Measurements from ENCODE around the gene S100Z. TPM values are rescaled to one million over a fixed set of nuclear protein-coding genes. Genes with fewer than 3 reads are reported as not detected.

The S100Z gene
- total and polyA plus RNA-seq, 9 of the 15 experiments (the other 6 are each of a cell fraction or from before 2014, with no cell fraction given) = 0.15 to 0.42 (median 0.20) TPM; not detected in 6

- in situ Hi-C loops (cut with MboI) = loop anchor here (5.0 kb wide), 1 partner anchor 151 kb away; no protein-coding TSS in a partner anchor
- WGBS (ENCODE audit: insufficient coverage, low coverage, missing lambda C conversion rate) = 42% methylated on average over 2 of the region's 2 CpGs
Measured at GRCh38 chr5:76866503-76866902, 16.7 kb downstream of the S100Z start.

More at GRCh38 chr5:76866503-76866902, 16.7 kb downstream of the S100Z start:
- Histone ChIP-seq H3K4me3 (no peak overlapping the region), H3K4me1 (replicated peaks in 1 of 2; ENCODE audit: control insufficient read depth in 2 of 2, insufficient read depth in 2 of 2, low read length in 2 of 2) (no peaks in the 10 kb centered on the region), H3K36me3 (ENCODE audit: control insufficient read depth, insufficient read depth, low read length) (no peaks in the 10 kb centered on the region), H3K27me3 (ENCODE audit: control insufficient read depth in 2 of 2, insufficient read depth in 2 of 2, low read length in 2 of 2) (no peaks in the 10 kb centered on the region), H3K79me2 (ENCODE audit: control insufficient read depth, insufficient read depth, low read length) (no peaks in the 10 kb centered on the region), H3K9ac (ENCODE audit: insufficient read depth in 1 of 2, low read depth in 2 of 2, low read length in 2 of 2) (no peak overlapping the region), H3K27ac (ENCODE audit: extremely low read depth, low read depth, low read length) (no peak overlapping the region), H3K9me3 (replicated peaks; ENCODE audit: control insufficient read depth, insufficient read depth, low read depth, low read length) (no peaks in the 10 kb centered on the region), H4K20me1 (replicated peaks; ENCODE audit: control insufficient read depth, insufficient read depth, low read length) (no peaks in the 10 kb centered on the region), H3K4me2 (ENCODE audit: insufficient read depth, low read length) (no peak overlapping the region), H3K9me1 (ENCODE audit: control insufficient read depth, insufficient read depth, low read length) (no peaks in the 10 kb centered on the region), H2AFZ (ENCODE audit: low read depth, low read length) (no peak overlapping the region)
- ATAC-seq = no peak
- TF ChIP-seq KDM2B (CRISPR knock-in tag; IDR thresholded peaks at IDR 0.05) (no peak), FOXJ3 (CRISPR knock-in tag; IDR thresholded peaks at IDR 0.05) (no peak), IRF2 (CRISPR knock-in tag; IDR thresholded peaks at IDR 0.05) (no peak), GATAD2B (IDR thresholded peaks at IDR 0.05; ENCODE audit: borderline replicate concordance) (no peak), NR3C1 (CRISPR knock-in tag; IDR thresholded peaks at IDR 0.05) (no peak), E2F1 (CRISPR knock-in tag; IDR thresholded peaks at IDR 0.05) (no peak), POLR3G (IDR thresholded peaks at IDR 0.05; ENCODE audit: extremely low read depth, insufficient read length, insufficient replicate concordance) (no peak), ELF4 (CRISPR knock-in tag; IDR thresholded peaks at IDR 0.05) (no peak), ZNF717 (CRISPR knock-in tag; IDR thresholded peaks at IDR 0.05) (no peak), ZNF561 (CRISPR knock-in tag; conservative IDR thresholded peaks at IDR 0.05) (no peak), ERF (CRISPR knock-in tag; IDR thresholded peaks at IDR 0.05) (no peak), NR2F6 (CRISPR knock-in tag; IDR thresholded peaks at IDR 0.05) (no peak), ZNF239 (CRISPR knock-in tag; IDR thresholded peaks at IDR 0.05) (no peak), ZNF232 (CRISPR knock-in tag; IDR thresholded peaks at IDR 0.05) (no peak), ZBTB26 (CRISPR knock-in tag; IDR thresholded peaks at IDR 0.05) (no peak), FOXK1 (CRISPR knock-in tag; IDR thresholded peaks at IDR 0.05; ENCODE audit: borderline replicate concordance) (no peak), PURB (CRISPR knock-in tag; IDR thresholded peaks at IDR 0.05; ENCODE audit: low read depth) (no peak), HDAC1 (IDR thresholded peaks at IDR 0.05) (no peak), RBBP5 (IDR thresholded peaks at IDR 0.05; ENCODE audit: borderline replicate concordance, insufficient read depth, low read length, poor library complexity, severe bottlenecking) (no peak)
- ChIA-PET CTCF (ENCODE audit: low intra/inter-chr PET ratio) (interaction anchor here (3.4 kb wide), 1 partner anchor 150 kb away, joined by 29 read pairs; no protein-coding TSS in a partner anchor), POLR2A (interaction anchor here (1.1 kb wide), 1 partner anchor 9 kb away, joined by 3 read pairs; no protein-coding TSS in a partner anchor)
- no peak for FAIRE-seq
- DNase-seq (ENCODE audit: extremely low read depth in 1 of 4, low spot score in 3 of 4) = no peak
- intact Hi-C loops (cut with micrococcal nuclease) = loop anchor here (5.0 kb wide), 1 partner anchor 626 kb away; the partner anchor contains the start of gene WDR41
- no TSS peak for BruUV-seq (replicated peaks)
